HT1080 (cell line): Measurements from ENCODE around the gene SEC14L5. TPM values are rescaled to one million over a fixed set of nuclear protein-coding genes. Genes with fewer than 3 reads are reported as not detected.

Experiments
- DNase-seq: peaks from one replicate; pipeline ENCODE4 v3.0.0-alpha.2; 2015; ENCODE audit warnings: low read depth
- total RNA-seq: library from RNA; depleted of rRNA; stranded (reverse); fragments of >200 nt; shearing (Covaris generic); gene quantifications from 2 replicates; pipeline ENCODE4 v1.2.3, GENCODE V29; 2014; rRNA removed

Gene SEC14L5
- total RNA-seq, 1 experiment from 2014 or later = not detected

- DNase-seq = no peak
Measured at GRCh38 chr16:5066511-5066910, 108.4 kb downstream of the SEC14L5 start.

Other genes starting within 250 kb of the SEC14L5 start
- 19.7 and 24.8 TPM in 2 replicates for gene ANKS3, start 224.1 kb upstream of the SEC14L5 start, total RNA-seq
- 2.5 TPM in 1 of 2 replicates, not detected in the other for gene DNAAF8, start 223.8 kb upstream of the SEC14L5 start, total RNA-seq
- 8.5 and 10.6 TPM in 2 replicates for gene ZNF500, start 191.2 kb upstream of the SEC14L5 start, total RNA-seq
- not detected in 2 replicates for gene SEPTIN12, start 170.0 kb upstream of the SEC14L5 start, total RNA-seq
- not detected in 2 replicates for gene SMIM22, start 163.0 kb upstream of the SEC14L5 start, total RNA-seq
- gene ROGDI, start 155.7 kb upstream of the SEC14L5 start, total RNA-seq = 5.7 and 7.6 TPM in 2 replicates
- gene GLYR1, start 111.0 kb upstream of the SEC14L5 start, total RNA-seq = 42.4 and 45.8 TPM in 2 replicates
- gene UBN1, start 110.8 kb upstream of the SEC14L5 start, total RNA-seq = 28.4 and 36.2 TPM in 2 replicates
- 0.13 and 0.24 TPM in 2 replicates for gene PPL, start 21.2 kb upstream of the SEC14L5 start, total RNA-seq
- gene NAGPA, start 75.6 kb downstream of the SEC14L5 start, total RNA-seq = 26.2 and 30.6 TPM in 2 replicates
- gene C16orf89, start 107.6 kb downstream of the SEC14L5 start, total RNA-seq = 0.13 and 0.23 TPM in 2 replicates
- gene ALG1, start 113.5 kb downstream of the SEC14L5 start, total RNA-seq = 42.9 and 52.1 TPM in 2 replicates
- 26.0 and 45.6 TPM in 2 replicates for gene EEF2KMT, start 139.5 kb downstream of the SEC14L5 start, total RNA-seq